ENCODE results near the gene DNASE1L3.

Gene DNASE1L3

GRCh38 chr3:58157700-58158099 is 53.1 kb downstream of the DNASE1L3 start:
- DNase-seq, result peak in 2 of 3 experiments; percentile 1 to 32

- DNase-seq, result no peak
Observed at GRCh38 chr3:58155838-58156237, 54.9 kb downstream of the DNASE1L3 start.

GRCh38 chr3:58154626-58155449 is 55.9 kb downstream of the DNASE1L3 start:
- DNase-seq, result no peak

- DNase-seq, result no peak
Observed at GRCh38 chr3:58153371-58153770, 57.4 kb downstream of the DNASE1L3 start.

- DNase-seq, result no peak
Observed at GRCh38 chr3:58152225-58153015, 58.4 kb downstream of the DNASE1L3 start.

GRCh38 chr3:58151637-58152036 is 59.1 kb downstream of the DNASE1L3 start:
- DNase-seq, result no peak

- no peak for DNase-seq
Observed at GRCh38 chr3:58150810-58151199, 60.0 kb downstream of the DNASE1L3 start.

GRCh38 chr3:58150130-58150809 is 60.5 kb downstream of the DNASE1L3 start:
- no peak for DNase-seq

- DNase-seq, result no peak
Observed at GRCh38 chr3:58148049-58148448, 62.7 kb downstream of the DNASE1L3 start.

- DNase-seq, result peak in 2 of 3 experiments; percentile 15 to 54
Observed at GRCh38 chr3:58144478-58145325, 66.1 kb downstream of the DNASE1L3 start.

- no peak for DNase-seq
Observed at GRCh38 chr3:58143417-58144055, 67.2 kb downstream of the DNASE1L3 start.

Data from NCI-H1417 (cell line).